Activated CD8-positive, alpha-beta memory T cell treated with anti-CD3 and anti-CD28 coated beads for 4 hours (primary cell): ENCODE data around the gene GADL1.

Experiments
- DNase-seq, 2 donors: peaks; one replicate each; pipeline ENCODE4 v3.0.0-alpha.2; 2020; ENCODE audit warnings: low read depth in 2 of 2

Gene GADL1

GRCh38 chr3:30811151-30811795 is 83.2 kb downstream of the GADL1 start:
- no peak for DNase-seq

- no peak for DNase-seq
Observed at GRCh38 chr3:30810625-30811024, 83.8 kb downstream of the GADL1 start.

GRCh38 chr3:30805695-30806094 is 88.8 kb downstream of the GADL1 start:
- no peak for DNase-seq

- no peak for DNase-seq
Observed at GRCh38 chr3:30804984-30805383, 89.5 kb downstream of the GADL1 start.

DNA sequence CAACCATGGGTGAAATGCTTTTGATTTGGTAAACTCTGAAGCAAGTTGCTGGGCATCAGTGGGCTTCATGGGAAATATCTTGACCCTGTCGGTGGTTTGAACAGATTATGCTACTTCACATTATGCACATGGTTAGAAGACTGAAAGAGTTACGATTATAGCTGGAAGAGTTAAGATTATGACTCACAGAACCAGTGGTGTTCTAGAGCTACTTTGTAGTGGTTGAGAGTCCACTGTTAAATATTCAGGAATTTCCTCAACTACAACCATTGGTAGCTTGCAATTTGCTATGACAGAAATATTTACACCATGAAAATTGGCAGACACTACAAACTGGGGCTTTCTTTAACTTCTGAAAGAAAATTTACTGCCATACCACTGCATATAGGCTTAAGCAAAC is 99.3 kb downstream of the GADL1 start:
- DNase-seq = no peak

- no peak for DNase-seq
Observed at GRCh38 chr3:30793740-30794139, 100.7 kb downstream of the GADL1 start.

DNA sequence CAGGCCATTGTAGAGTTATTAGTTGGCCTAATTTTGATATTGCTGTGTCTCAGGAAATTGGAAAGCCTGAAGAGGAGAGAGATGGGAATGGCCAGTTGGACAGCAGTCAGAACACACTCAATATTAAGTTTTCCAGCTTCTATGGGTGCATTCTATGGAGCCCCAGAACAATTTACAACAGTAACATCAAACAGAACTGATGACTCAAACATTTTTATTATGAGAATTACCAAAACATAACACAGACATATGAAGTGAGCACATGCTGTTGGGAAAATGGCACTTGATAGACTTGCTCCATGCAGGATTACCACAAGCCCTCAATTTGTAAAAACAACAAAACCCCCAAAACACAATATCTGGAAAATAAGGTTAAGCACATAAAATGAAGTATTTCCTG is 104.3 kb downstream of the GADL1 start:
- no peak for DNase-seq

DNA sequence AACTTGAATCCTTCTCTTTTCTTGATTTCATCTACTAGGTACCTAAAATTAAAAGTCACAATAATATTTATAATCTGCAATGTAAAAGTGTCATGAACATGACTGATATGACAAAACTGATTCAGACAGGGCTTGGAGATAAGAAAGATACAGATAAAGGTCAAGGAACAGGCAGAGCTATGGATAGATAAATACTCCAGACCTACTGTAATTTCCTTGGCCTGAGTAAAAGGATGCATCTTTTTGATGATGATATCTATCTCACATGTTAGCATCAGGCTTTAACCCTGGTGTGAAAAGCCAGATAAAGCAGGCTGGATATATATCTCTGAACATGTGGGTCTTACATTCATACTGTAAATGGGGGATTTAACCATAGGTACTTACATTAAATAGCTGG is 108.1 kb downstream of the GADL1 start:
- no peak for DNase-seq

- no peak for DNase-seq
Observed at GRCh38 chr3:30779686-30780287, 114.7 kb downstream of the GADL1 start.

- no peak for DNase-seq
Observed at GRCh38 chr3:30778933-30779332, 115.5 kb downstream of the GADL1 start.

DNA sequence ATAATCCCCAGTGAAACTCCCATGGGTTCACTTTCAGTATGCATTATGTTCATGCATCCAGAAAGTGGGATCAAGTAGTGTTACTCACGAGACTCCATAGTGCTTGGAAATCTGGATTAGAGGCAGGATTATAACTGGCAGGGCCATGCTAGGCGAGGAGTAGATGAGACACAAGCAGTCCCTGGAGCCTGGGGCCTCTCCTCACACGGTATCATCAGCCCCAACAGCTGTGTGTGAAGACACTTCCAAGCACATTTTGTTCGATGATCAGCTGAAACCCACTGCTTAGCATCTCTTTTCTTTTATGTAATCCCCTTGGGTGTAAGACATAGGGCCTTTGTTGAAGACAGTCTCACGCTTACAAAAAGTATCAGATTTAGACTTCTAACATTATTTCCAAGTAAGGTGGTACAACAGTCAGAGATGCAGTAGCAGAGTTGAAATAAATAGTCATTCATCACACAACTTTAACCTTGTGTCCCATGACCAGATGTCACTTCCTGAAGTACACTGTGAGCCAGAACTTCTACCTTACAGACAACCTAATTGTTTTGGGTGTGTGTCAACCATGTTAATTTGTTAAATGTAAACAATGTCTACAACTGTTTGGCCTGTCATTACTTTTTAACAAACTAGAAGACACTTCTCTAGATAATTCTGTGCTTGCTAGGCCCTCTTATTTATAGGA is 116.9 kb downstream of the GADL1 start:
- no peak for DNase-seq

- DNase-seq = no peak
Observed at GRCh38 chr3:30776186-30776815, 118.2 kb downstream of the GADL1 start.

DNA sequence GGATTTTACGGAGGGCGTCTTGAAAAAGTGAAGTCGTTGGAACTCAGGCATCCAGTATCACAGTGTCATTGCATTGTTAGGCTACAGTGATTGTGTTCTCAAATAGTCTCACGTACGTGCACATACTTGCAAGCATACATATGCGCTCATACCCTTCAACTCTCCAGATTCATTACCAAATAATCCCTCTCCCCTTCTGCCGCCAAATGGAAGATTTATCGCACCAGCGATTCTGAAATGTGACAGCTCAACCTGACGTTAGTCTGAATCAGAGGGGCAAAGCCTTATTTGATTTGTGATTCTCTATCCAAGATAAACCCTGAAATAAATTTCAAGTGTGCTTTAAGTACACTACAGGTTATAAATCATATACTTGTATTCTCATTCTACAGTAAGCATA is 119.4 kb downstream of the GADL1 start:
- no peak for DNase-seq

GRCh38 chr3:30774062-30774461 is 120.4 kb downstream of the GADL1 start:
- DNase-seq = no peak

DNA sequence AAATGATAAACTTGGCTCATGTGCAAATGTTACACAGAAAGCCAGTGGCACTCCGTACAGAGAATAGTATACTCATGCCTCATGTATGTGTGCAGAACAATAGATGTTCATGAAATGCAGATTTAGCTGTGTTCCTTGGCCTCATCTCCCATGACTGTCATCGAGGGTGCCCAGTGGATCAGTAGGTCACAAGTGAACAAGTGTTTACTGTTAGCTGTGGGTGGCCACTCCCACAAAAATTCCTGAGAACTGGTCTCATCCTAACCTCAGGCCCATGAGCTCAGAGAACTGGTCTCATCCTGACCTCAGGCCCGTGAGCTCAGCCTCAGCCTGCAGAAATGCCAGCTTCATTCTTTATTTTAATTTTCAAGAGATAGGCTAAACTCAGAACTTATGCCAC is 124.1 kb downstream of the GADL1 start:
- no peak for DNase-seq

DNA sequence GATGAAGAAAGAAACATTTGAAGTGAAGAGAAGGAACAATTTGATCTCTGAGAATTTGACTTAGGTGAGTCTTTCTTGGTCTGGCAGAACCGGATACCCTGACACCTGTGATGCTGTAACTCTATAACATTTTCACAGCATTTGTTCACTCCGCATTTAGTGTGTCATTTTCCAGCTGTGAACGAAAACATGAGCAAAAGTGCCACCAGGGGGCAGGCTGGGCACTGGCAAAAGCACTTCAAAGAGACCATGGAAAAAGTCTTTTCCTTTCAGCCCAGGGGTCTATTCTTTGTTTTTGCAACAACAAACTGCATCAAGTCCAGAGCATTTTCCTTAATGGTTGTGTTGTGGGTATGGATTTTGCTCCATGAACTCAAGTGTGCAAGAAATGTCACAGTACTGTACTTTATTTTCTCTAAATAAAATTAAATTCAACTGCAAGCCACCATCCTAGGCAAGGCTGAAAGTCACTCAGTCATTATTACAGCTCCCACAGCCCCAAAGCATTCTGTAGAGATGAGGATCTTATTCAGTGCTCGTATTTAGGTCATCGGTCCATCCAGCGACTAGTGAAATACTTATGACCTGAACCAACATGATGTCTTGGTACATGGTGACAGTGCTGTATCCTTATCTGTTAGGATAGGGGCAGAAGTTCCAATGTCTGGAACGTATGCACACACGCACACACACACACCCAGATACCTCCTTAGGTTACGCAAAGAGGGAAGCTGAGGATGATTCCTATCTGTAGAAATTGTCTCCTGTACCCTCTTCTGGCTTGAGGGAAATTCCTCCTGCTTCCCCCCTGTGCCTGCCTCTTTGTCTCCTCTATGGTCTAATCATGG is 125.5 kb downstream of the GADL1 start:
- DNase-seq = peak; percentile 30 to 48

DNA sequence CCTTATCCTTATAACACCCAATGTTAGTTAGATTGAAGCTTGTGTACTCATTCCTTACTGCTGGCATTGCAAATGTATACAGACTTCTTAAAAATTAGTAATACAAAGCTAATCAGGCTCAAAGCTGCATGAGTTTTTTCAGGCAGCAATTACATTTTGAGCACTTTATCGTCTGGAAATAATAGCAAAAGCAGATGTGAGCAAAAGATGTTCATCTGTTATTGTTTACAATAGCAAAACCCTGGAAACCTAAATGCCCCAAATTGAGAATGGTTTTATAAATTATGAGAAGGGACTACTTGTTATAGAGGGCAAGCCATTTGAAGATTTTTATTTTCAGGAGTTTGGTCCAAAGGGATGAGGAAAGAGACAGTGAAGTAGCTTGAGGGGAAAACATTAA is 126.4 kb downstream of the GADL1 start:
- DNase-seq = no peak

DNA sequence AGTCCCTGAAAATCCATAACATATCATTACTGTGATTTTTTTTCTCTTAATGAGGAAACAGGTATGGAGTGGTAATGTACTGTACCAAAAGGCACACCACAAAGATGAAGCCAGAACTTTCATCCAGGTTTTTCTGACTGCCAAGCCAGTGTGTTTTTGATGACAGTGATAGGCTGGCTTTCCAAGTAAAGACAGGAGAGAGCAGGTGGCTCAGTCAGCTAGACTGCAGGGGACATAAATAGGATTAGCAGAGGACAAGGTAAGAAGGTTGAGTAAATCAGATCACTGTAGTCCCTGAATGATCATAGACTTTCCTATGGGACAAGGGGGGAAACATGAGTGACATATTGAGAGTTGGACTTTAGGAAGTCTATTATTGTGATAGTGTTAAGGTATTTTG is 127.9 kb downstream of the GADL1 start:
- no peak for DNase-seq

- no peak for DNase-seq
Observed at GRCh38 chr3:30764891-30765290, 129.6 kb downstream of the GADL1 start.

DNA sequence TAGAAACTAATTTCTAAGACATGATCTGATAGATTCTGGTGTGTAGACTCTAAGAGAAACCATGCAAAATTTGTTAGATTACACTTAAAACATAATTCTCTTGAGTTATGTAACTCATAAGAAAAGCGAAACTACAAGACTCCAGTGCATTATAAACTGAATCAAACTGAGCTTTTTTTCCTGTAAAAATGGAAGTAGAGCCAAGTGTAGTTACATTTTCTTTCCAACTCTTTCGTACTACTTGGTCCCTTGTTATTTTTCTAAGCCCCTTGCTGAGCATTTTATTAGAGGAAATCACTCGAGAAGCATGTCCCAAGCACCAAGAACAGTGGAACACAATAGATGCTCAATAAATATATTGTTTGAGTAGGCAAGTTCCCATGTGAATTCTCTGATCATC is 130.2 kb downstream of the GADL1 start:
- DNase-seq = no peak

DNA sequence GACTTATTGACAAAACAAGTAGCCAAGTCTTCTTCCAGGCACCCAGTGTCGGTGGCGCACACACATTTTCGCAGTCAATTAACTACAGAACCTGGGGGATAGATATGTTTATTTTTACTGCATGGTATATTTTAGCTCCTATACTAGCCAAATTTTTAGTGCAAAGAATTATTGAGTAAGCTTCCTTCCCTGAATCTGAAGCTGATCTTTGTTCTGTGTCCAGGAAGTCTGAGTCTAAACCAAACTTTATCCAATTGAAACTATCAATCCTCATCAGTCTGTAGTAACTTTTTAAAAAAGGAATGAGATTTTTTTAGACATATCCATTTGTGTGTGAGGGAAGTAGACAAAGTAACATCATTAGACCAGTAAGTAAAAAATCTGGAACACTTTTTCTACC is 133.1 kb downstream of the GADL1 start:
- no peak for DNase-seq

DNA sequence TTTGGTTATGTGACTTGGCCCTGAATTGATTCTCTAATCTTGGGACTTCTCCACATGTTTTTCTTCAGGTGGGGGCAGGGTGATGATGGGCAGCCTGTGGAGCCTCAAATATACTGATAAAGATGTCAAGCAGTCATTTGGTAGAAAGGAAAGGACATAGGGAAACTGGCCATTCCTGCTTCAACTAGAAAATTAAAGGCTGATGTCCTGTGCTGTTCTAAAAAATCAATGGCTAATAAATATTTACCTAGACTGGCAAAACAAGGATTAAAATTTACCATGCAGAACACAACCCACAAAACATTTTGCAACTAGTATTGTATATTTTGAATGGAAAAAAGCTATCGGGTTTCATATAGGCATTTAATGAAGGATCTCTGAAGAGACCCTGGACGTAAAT is 133.7 kb downstream of the GADL1 start:
- DNase-seq = no peak
